Neural cell (in vitro differentiated cells): ENCODE measurements around the gene ACOX1.

Experiments used
- EP300 ChIP-seq: fragments of 450-650 bp; conservative IDR thresholded peaks from 2 replicates; pipeline ENCODE4 v1.6.1; 2014; ENCODE audit warnings: antibody characterized with exemption, mild to moderate bottlenecking, moderate library complexity; ENCODE audit not compliant: poor library complexity, severe bottlenecking
- EZH2 ChIP-seq: fragments of 200-600, 300-800 bp; shearing (Covaris generic), sonication (generic); IDR thresholded peaks from 2 replicates; pipeline ENCODE4 v1.6.1; 2014; ENCODE audit warnings: antibody characterized with exemption, low read length, borderline replicate concordance, mild to moderate bottlenecking; ENCODE audit not compliant: insufficient read depth, poor library complexity, severe bottlenecking
- MXI1 ChIP-seq: fragments of 450-650 bp; conservative IDR thresholded peaks from 2 replicates; pipeline ENCODE4 v1.6.1; 2014; ENCODE audit warnings: antibody characterized with exemption, mild to moderate bottlenecking; ENCODE audit not compliant: poor library complexity, severe bottlenecking
- POLR2AphosphoS5 ChIP-seq: IDR thresholded peaks from 2 replicates; pipeline ENCODE4 v1.6.1; 2012
- RAD21 ChIP-seq: fragments of 450-650 bp; conservative IDR thresholded peaks from 2 replicates; pipeline ENCODE4 v1.6.1; 2014; ENCODE audit warnings: antibody characterized with exemption, mild to moderate bottlenecking, moderate library complexity
- SMC3 ChIP-seq: fragments of 450-650 bp; conservative IDR thresholded peaks from 2 replicates; pipeline ENCODE4 v1.6.1; 2014; ENCODE audit warnings: antibody characterized with exemption, mild to moderate bottlenecking, moderate library complexity; ENCODE audit not compliant: poor library complexity
- TAF1 ChIP-seq: IDR thresholded peaks from 2 replicates; pipeline ENCODE4 v1.6.1; 2012; ENCODE audit warnings: low read depth
- TF ChIP-seq, protein P1 (sequence below): fragments of 450-650 bp; IDR thresholded peaks from 2 replicates; pipeline ENCODE4 v1.5.1; 2014; ENCODE audit warnings: antibody characterized with exemption, mild to moderate bottlenecking, moderate library complexity; ENCODE audit not compliant: poor library complexity, severe bottlenecking
- TF ChIP-seq, protein P2 (sequence below): IDR thresholded peaks from 2 replicates; pipeline ENCODE4 v1.6.1; 2012; ENCODE audit warnings: borderline replicate concordance

DNA sequence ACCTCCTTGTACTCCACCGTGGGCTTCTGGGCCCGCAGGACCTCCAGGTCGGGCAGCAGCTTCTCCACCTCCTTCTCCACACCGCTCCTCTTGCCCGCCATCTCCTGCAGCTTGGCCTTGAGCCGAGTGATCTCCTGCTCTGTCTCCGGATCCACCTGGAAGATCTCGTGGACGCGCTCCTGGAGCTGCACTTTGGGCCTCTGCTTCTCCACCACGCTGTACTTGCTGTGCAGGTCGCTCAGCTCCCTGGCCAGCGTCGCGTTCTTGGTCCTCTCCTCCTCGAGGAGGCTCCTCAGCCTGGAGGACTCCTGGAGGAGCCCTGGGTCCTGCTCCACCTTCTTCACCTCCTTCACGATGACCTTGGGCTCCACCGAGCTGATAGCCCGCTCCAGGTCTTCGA, 30.5 kb upstream of the ACOX1 start:
- TF ChIP-seq EP300: no peak
- TF ChIP-seq, protein P1, sequence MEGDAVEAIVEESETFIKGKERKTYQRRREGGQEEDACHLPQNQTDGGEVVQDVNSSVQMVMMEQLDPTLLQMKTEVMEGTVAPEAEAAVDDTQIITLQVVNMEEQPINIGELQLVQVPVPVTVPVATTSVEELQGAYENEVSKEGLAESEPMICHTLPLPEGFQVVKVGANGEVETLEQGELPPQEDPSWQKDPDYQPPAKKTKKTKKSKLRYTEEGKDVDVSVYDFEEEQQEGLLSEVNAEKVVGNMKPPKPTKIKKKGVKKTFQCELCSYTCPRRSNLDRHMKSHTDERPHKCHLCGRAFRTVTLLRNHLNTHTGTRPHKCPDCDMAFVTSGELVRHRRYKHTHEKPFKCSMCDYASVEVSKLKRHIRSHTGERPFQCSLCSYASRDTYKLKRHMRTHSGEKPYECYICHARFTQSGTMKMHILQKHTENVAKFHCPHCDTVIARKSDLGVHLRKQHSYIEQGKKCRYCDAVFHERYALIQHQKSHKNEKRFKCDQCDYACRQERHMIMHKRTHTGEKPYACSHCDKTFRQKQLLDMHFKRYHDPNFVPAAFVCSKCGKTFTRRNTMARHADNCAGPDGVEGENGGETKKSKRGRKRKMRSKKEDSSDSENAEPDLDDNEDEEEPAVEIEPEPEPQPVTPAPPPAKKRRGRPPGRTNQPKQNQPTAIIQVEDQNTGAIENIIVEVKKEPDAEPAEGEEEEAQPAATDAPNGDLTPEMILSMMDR: no peak
- no peak for TF ChIP-seq POLR2AphosphoS5
- no peak for TF ChIP-seq SMC3
- no peak for TF ChIP-seq EZH2
- no peak for TF ChIP-seq TAF1
- no peak for TF ChIP-seq MXI1
- TF ChIP-seq, protein P2, sequence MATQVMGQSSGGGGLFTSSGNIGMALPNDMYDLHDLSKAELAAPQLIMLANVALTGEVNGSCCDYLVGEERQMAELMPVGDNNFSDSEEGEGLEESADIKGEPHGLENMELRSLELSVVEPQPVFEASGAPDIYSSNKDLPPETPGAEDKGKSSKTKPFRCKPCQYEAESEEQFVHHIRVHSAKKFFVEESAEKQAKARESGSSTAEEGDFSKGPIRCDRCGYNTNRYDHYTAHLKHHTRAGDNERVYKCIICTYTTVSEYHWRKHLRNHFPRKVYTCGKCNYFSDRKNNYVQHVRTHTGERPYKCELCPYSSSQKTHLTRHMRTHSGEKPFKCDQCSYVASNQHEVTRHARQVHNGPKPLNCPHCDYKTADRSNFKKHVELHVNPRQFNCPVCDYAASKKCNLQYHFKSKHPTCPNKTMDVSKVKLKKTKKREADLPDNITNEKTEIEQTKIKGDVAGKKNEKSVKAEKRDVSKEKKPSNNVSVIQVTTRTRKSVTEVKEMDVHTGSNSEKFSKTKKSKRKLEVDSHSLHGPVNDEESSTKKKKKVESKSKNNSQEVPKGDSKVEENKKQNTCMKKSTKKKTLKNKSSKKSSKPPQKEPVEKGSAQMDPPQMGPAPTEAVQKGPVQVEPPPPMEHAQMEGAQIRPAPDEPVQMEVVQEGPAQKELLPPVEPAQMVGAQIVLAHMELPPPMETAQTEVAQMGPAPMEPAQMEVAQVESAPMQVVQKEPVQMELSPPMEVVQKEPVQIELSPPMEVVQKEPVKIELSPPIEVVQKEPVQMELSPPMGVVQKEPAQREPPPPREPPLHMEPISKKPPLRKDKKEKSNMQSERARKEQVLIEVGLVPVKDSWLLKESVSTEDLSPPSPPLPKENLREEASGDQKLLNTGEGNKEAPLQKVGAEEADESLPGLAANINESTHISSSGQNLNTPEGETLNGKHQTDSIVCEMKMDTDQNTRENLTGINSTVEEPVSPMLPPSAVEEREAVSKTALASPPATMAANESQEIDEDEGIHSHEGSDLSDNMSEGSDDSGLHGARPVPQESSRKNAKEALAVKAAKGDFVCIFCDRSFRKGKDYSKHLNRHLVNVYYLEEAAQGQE: no peak
- TF ChIP-seq RAD21: no peak
